ENCODE results near the gene GCM1.

GCM1 gene

DNA sequence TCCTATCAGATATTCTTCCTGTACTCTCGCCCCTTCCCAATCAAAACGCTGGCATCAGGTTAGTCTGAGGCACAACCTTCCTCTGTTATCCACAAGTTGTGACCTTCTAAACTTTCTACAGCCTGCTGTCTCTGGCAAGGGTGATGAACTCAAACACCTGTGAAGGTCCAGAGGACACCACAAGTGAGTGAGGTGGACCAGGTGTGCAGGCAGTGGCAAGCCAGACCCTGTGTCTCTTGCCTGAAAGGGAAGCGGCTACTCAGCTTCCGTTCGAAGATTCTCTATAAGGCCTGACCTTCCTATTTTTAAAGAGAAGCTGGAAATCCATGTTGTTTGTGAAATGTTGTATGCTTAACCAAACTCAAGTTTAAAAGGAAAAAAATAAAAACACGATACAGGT, 36.8 kb downstream of the GCM1 start:
- Histone ChIP-seq H3K9me3 (ENCODE audit: control extremely low read depth in 1 of 5, control insufficient read depth in 4 of 5, insufficient read depth in 2 of 5, low read depth in 1 of 5, low read length in 4 of 5) (peaks cover 0 to 2% (median 0%) of the 10 kb centered on the region in 5 experiments), H3K27ac (ENCODE audit: insufficient read depth in 1 of 2, low read depth in 1 of 2, low read length in 2 of 2, poor library complexity in 1 of 2, severe bottlenecking in 2 of 2) (no peak overlapping the region), H3K4me3 (ENCODE audit: control insufficient read depth in 1 of 7, extremely low read depth in 1 of 7, insufficient read depth in 4 of 7, low read depth in 2 of 7, low read length in 6 of 7) (no peak overlapping the region), H3K36me3 (ENCODE audit: control insufficient read depth in 4 of 4, insufficient read depth in 4 of 4, low read length in 3 of 4) (no peaks in the 10 kb centered on the region), H3K27me3 (replicated peaks in 2 of 5; ENCODE audit: control insufficient read depth in 4 of 5, insufficient read depth in 5 of 5, low read length in 4 of 5) (no peaks in the 10 kb centered on the region), H3K4me1 (ENCODE audit: control extremely low read depth in 1 of 4, control insufficient read depth in 4 of 4, insufficient read depth in 4 of 4, low read length in 3 of 4) (no peaks in the 10 kb centered on the region)
- no peak for DNase-seq
- 90% methylated on average over 3 of the region's 6 CpGs for WGBS (ENCODE audit: insufficient coverage)
- CTCF ChIA-PET: interaction anchor here (1.1 kb wide), 1 partner anchor 24 kb away, joined by 3 read pairs; no protein-coding TSS in a partner anchor
- POLR2A ChIA-PET: no interaction called here

DNA sequence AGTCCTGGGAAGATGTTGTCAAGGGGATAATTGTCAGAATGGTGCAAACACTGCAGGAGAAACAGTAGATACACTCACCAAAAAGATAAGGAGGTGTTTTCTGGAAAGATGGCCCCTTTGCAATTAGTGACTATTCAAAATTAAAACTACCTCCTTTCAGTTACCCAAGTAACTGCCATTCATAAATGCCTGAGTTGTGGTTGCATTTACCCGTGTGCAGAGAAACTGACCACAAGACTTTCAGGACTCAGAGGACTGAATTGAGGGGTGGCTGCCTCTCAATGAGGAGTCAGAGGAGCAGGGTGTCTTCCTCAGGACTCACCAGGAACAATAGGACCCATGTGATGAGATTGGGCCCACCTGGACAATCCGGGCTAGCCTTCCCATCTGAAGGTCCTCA, 39.0 kb downstream of the GCM1 start:
- no peaks in the 10 kb centered on the region for H3K4me1 ChIP-seq (ENCODE audit: control extremely low read depth in 1 of 4, control insufficient read depth in 4 of 4, insufficient read depth in 4 of 4, low read length in 3 of 4)
- no peaks in the 10 kb centered on the region for H3K27me3 ChIP-seq (replicated peaks in 2 of 5; ENCODE audit: control insufficient read depth in 4 of 5, insufficient read depth in 5 of 5, low read length in 4 of 5)
- ChIA-PET POLR2A (no interaction called here), CTCF (no interaction called here)
- peak in 2 of 3 donors; percentile 2 to 4 for DNase-seq
- 80% methylated on average over 1 of the region's 2 CpGs for WGBS (ENCODE audit: insufficient coverage)
- no peaks in the 10 kb centered on the region for H3K36me3 ChIP-seq (ENCODE audit: control insufficient read depth in 4 of 4, insufficient read depth in 4 of 4, low read length in 3 of 4)
- H3K4me3 ChIP-seq (ENCODE audit: control insufficient read depth in 1 of 7, extremely low read depth in 1 of 7, insufficient read depth in 4 of 7, low read depth in 2 of 7, low read length in 6 of 7): no peak overlapping the region
- no peaks in the 10 kb centered on the region for H3K9me3 ChIP-seq (ENCODE audit: control extremely low read depth in 1 of 5, control insufficient read depth in 4 of 5, insufficient read depth in 2 of 5, low read depth in 1 of 5, low read length in 4 of 5)
- H3K27ac ChIP-seq (ENCODE audit: insufficient read depth in 1 of 2, low read depth in 1 of 2, low read length in 2 of 2, poor library complexity in 1 of 2, severe bottlenecking in 2 of 2): no peak overlapping the region

DNA sequence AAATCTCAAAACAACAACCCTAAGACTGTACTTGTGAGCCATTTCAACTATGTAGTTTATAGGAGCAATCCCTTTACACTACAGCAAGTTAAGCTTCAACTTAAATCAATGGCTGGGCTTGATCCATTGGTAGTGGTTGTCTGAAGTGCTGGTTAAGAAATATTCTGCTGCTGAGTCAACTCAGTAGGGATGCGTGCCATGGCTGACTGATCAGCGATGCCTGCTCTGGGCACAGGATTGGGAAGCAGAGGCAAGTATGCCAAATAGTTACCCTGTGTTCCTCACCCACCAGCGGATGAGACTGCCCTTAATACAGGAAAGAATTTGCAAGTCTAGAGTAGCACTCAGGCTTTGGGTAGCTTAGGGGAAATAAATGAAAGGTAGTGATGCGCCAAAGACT, 41.5 kb downstream of the GCM1 start:
- POLR2A ChIA-PET: no interaction called here
- Histone ChIP-seq H3K9me3 (ENCODE audit: control extremely low read depth in 1 of 5, control insufficient read depth in 4 of 5, insufficient read depth in 2 of 5, low read depth in 1 of 5, low read length in 4 of 5) (no peaks in the 10 kb centered on the region), H3K27me3 (replicated peaks in 2 of 5; ENCODE audit: control insufficient read depth in 4 of 5, insufficient read depth in 5 of 5, low read length in 4 of 5) (no peaks in the 10 kb centered on the region), H3K36me3 (ENCODE audit: control insufficient read depth in 4 of 4, insufficient read depth in 4 of 4, low read length in 3 of 4) (peaks cover 0 to 1% (median 0%) of the 10 kb centered on the region in 4 experiments), H3K4me1 (ENCODE audit: control extremely low read depth in 1 of 4, control insufficient read depth in 4 of 4, insufficient read depth in 4 of 4, low read length in 3 of 4) (no peaks in the 10 kb centered on the region), H3K27ac (ENCODE audit: insufficient read depth in 1 of 2, low read depth in 1 of 2, low read length in 2 of 2, poor library complexity in 1 of 2, severe bottlenecking in 2 of 2) (no peak overlapping the region), H3K4me3 (ENCODE audit: control insufficient read depth in 1 of 7, extremely low read depth in 1 of 7, insufficient read depth in 4 of 7, low read depth in 2 of 7, low read length in 6 of 7) (no peak overlapping the region)
- CTCF ChIA-PET: interaction anchor here (0.5 to 2.2 kb wide), 2 partner anchors 64 to 377 kb away, joined by 3 to 10 read pairs; no protein-coding TSS in a partner anchor
- DNase-seq: no peak
- WGBS (ENCODE audit: insufficient coverage): 87% methylated on average over 4 of the region's 4 CpGs

DNA sequence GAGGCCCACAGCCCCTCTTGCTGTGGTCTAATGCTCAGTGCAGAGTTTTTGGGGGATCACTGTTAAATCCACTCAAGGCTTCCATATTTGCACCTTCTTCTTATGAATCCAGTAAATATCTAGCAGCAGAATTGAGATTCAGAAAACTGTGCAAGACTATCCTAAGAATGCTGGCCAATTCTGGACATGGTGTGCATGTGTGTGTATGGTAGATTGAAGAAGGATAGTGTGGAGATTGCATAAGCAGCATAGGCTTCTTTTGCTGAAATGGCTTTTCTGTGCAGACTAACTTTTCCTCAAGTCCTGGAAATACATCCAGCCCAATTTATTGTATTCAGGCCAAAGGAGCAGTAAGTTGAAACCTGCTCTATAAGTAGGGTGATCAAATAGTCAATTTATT, 43.7 kb downstream of the GCM1 start:
- Histone ChIP-seq H3K4me3 (ENCODE audit: control insufficient read depth in 1 of 7, extremely low read depth in 1 of 7, insufficient read depth in 4 of 7, low read depth in 2 of 7, low read length in 6 of 7) (no peak overlapping the region), H3K27ac (ENCODE audit: insufficient read depth in 1 of 2, low read depth in 1 of 2, low read length in 2 of 2, poor library complexity in 1 of 2, severe bottlenecking in 2 of 2) (no peak overlapping the region), H3K27me3 (replicated peaks in 2 of 5; ENCODE audit: control insufficient read depth in 4 of 5, insufficient read depth in 5 of 5, low read length in 4 of 5) (no peaks in the 10 kb centered on the region), H3K36me3 (ENCODE audit: control insufficient read depth in 4 of 4, insufficient read depth in 4 of 4, low read length in 3 of 4) (peaks cover 2 to 20% (median 9%) of the 10 kb centered on the region in 4 experiments), H3K4me1 (ENCODE audit: control extremely low read depth in 1 of 4, control insufficient read depth in 4 of 4, insufficient read depth in 4 of 4, low read length in 3 of 4) (no peaks in the 10 kb centered on the region), H3K9me3 (ENCODE audit: control extremely low read depth in 1 of 5, control insufficient read depth in 4 of 5, insufficient read depth in 2 of 5, low read depth in 1 of 5, low read length in 4 of 5) (no peaks in the 10 kb centered on the region)
- CTCF ChIA-PET: interaction anchor here (1.9 kb wide), 1 partner anchor 9 kb away, joined by 10 read pairs; no protein-coding TSS in a partner anchor
- POLR2A ChIA-PET: no interaction called here
- DNase-seq: no peak

DNA sequence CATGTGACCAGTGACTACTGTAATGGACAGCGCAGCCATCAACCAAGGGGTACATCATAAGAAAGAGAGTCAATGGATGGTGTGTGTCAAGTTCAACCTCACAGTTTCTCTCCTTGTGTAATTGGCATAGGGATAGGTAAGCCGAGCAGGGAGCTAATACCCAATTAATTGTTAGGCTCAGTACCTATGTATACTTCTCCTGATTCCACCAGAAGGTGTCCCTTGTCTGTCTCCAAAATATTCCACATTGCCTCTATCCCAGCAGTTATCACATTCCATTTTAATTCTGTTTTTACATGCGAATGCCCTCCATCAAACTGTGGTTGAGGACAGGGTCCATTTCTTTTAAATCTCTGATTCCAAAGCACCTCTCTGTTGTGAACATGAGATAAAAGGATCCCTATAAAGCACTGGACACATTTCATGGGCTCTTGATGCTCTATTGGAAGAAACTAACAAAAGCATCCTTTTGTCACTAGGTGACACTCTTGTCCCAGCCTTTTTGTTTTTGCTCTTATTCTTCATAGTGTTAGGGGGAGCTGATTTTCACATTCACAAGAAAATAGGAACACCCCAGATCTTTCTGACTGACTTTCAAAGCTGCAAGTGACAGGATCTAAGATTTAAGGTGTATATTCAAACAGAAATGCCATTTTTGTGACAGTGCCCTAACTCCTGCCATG, 44.5 kb downstream of the GCM1 start:
- Histone ChIP-seq H3K27me3 (replicated peaks in 2 of 5; ENCODE audit: control insufficient read depth in 4 of 5, insufficient read depth in 5 of 5, low read length in 4 of 5) (no peaks in the 10 kb centered on the region), H3K36me3 (ENCODE audit: control insufficient read depth in 4 of 4, insufficient read depth in 4 of 4, low read length in 3 of 4) (peaks cover 2 to 20% (median 11%) of the 10 kb centered on the region in 4 experiments), H3K4me3 (ENCODE audit: control insufficient read depth in 1 of 7, extremely low read depth in 1 of 7, insufficient read depth in 4 of 7, low read depth in 2 of 7, low read length in 6 of 7) (no peak overlapping the region), H3K4me1 (ENCODE audit: control extremely low read depth in 1 of 4, control insufficient read depth in 4 of 4, insufficient read depth in 4 of 4, low read length in 3 of 4) (no peaks in the 10 kb centered on the region), H3K27ac (ENCODE audit: insufficient read depth in 1 of 2, low read depth in 1 of 2, low read length in 2 of 2, poor library complexity in 1 of 2, severe bottlenecking in 2 of 2) (no peak overlapping the region), H3K9me3 (ENCODE audit: control extremely low read depth in 1 of 5, control insufficient read depth in 4 of 5, insufficient read depth in 2 of 5, low read depth in 1 of 5, low read length in 4 of 5) (no peaks in the 10 kb centered on the region)
- peak; percentile 27 to 59 (median 54) for DNase-seq
- ChIA-PET CTCF (interaction anchor here (1.3 to 1.9 kb wide), 3 partner anchors 10 to 382 kb away, joined by 3 to 10 read pairs (median 5); no protein-coding TSS in a partner anchor), POLR2A (no interaction called here)
- WGBS (ENCODE audit: insufficient coverage): 100% methylated on average over 2 of the region's 3 CpGs

DNA sequence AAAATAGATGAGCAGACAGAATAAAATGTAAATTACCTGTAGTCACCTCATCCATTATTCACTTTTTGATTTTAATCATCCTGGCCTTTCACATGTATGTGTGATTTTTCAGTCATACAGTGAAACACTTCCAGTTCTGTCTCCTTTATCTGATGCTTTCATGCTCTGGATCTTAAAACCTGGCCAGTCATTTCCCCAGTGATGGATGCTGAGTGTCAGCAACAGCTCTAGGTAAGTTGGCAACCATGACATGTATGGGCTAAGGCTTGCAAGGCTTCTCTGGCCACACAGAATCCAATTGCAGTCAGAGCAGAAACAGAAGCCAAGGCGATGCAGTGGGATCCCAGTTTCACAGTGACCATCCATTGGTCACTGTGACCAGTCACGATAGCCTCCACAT, 47.6 kb downstream of the GCM1 start:
- no CpG with 5 or more reads among the region's 2 CpGs for WGBS (ENCODE audit: insufficient coverage)
- Histone ChIP-seq H3K27me3 (replicated peaks in 2 of 5; ENCODE audit: control insufficient read depth in 4 of 5, insufficient read depth in 5 of 5, low read length in 4 of 5) (no peaks in the 10 kb centered on the region), H3K4me3 (ENCODE audit: control insufficient read depth in 1 of 7, extremely low read depth in 1 of 7, insufficient read depth in 4 of 7, low read depth in 2 of 7, low read length in 6 of 7) (no peak overlapping the region), H3K4me1 (ENCODE audit: control extremely low read depth in 1 of 4, control insufficient read depth in 4 of 4, insufficient read depth in 4 of 4, low read length in 3 of 4) (no peaks in the 10 kb centered on the region), H3K36me3 (ENCODE audit: control insufficient read depth in 4 of 4, insufficient read depth in 4 of 4, low read length in 3 of 4) (peaks cover 16 to 46% (median 30%) of the 10 kb centered on the region in 4 experiments), H3K9me3 (ENCODE audit: control extremely low read depth in 1 of 5, control insufficient read depth in 4 of 5, insufficient read depth in 2 of 5, low read depth in 1 of 5, low read length in 4 of 5) (no peaks in the 10 kb centered on the region), H3K27ac (ENCODE audit: insufficient read depth in 1 of 2, low read depth in 1 of 2, low read length in 2 of 2, poor library complexity in 1 of 2, severe bottlenecking in 2 of 2) (no peak overlapping the region)
- no peak for DNase-seq
- ChIA-PET CTCF (no interaction called here), POLR2A (no interaction called here)

DNA sequence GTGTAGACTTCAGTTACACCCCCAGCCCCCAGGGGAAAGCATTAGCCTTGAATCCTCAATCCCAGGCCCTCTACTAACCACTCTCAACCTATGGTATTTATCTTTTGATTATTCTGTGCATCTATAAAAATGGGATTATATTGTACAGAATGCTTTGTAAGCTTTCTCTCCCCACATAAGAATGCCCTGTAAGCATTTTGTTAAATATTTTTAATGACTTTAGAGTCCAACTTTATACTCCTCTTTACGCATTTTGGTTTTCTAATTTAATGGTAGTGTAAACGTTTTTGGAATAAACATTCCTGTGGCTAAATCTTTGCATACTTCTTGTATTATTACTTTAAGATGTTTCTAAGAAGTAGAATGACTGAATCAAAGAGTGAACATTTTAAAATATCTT, 48.1 kb downstream of the GCM1 start:
- H3K36me3 ChIP-seq (ENCODE audit: control insufficient read depth in 4 of 4, insufficient read depth in 4 of 4, low read length in 3 of 4): peaks cover 18 to 51% (median 35%) of the 10 kb centered on the region in 4 experiments
- ChIA-PET POLR2A (no interaction called here), CTCF (no interaction called here)
- no peak overlapping the region for H3K27ac ChIP-seq (ENCODE audit: insufficient read depth in 1 of 2, low read depth in 1 of 2, low read length in 2 of 2, poor library complexity in 1 of 2, severe bottlenecking in 2 of 2)
- no peaks in the 10 kb centered on the region for H3K4me1 ChIP-seq (ENCODE audit: control extremely low read depth in 1 of 4, control insufficient read depth in 4 of 4, insufficient read depth in 4 of 4, low read length in 3 of 4)
- WGBS (ENCODE audit: insufficient coverage): no CpG with 5 or more reads among the region's 2 CpGs
- H3K9me3 ChIP-seq (ENCODE audit: control extremely low read depth in 1 of 5, control insufficient read depth in 4 of 5, insufficient read depth in 2 of 5, low read depth in 1 of 5, low read length in 4 of 5): no peaks in the 10 kb centered on the region
- no peak for DNase-seq
- H3K4me3 ChIP-seq (ENCODE audit: control insufficient read depth in 1 of 7, extremely low read depth in 1 of 7, insufficient read depth in 4 of 7, low read depth in 2 of 7, low read length in 6 of 7): no peak overlapping the region
- H3K27me3 ChIP-seq (replicated peaks in 2 of 5; ENCODE audit: control insufficient read depth in 4 of 5, insufficient read depth in 5 of 5, low read length in 4 of 5): no peaks in the 10 kb centered on the region
